Measurements from ENCODE around the gene WASHC3. TPM values are rescaled to one million over a fixed set of nuclear protein-coding genes. Genes with fewer than 3 reads are reported as not detected.

The WASHC3 gene
- total and polyA plus RNA-seq, 2 experiments from 2014 or later = 6.6 to 24.6 TPM

DNA sequence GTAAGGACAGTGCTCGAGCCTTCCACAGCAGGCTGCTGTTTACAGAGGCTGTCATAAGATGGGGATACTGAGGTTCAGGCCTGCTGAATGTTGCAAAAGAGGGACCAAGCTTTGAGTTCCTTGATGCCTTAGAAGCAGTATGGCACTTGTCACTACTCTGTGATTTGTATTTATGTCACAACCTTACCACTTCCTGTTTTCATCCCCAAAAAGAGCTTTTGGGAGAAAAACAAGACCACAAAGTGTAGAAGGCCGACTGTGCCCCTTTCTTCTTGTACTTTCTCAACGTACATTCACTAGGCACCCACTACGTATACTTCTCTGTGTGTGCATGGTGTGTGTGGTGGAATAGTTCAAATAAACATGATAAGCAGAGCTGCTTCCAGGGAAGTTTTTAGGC, 94.3 kb downstream of the WASHC3 start (continued):
- TF ChIP-seq ZNF462 (CRISPR knock-in tag; IDR thresholded peaks at IDR 0.05) = no peak
- TF ChIP-seq, protein P1, sequence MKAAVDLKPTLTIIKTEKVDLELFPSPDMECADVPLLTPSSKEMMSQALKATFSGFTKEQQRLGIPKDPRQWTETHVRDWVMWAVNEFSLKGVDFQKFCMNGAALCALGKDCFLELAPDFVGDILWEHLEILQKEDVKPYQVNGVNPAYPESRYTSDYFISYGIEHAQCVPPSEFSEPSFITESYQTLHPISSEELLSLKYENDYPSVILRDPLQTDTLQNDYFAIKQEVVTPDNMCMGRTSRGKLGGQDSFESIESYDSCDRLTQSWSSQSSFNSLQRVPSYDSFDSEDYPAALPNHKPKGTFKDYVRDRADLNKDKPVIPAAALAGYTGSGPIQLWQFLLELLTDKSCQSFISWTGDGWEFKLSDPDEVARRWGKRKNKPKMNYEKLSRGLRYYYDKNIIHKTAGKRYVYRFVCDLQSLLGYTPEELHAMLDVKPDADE (IDR thresholded peaks at IDR 0.05) = no peak

- peaks cover 2% of the 10 kb centered on the region for H3K27me3 Mint-ChIP-seq (ENCODE audit: insufficient read depth, low read depth, poor library complexity)
- ATAC-seq (no peak), DNase-seq (ENCODE audit: low spot score) (no peak)
- Histone ChIP-seq H3K4me3 (no peak overlapping the region), H3K36me3 (ENCODE audit: insufficient read depth) (no peaks in the 10 kb centered on the region), H3K27me3 (ENCODE audit: insufficient read depth) (no peaks in the 10 kb centered on the region), H3F3A (replicated peaks; ENCODE audit: low read depth) (no peaks in the 10 kb centered on the region), H2AFZ (no peak overlapping the region), H4K20me1 (replicated peaks; ENCODE audit: insufficient read depth) (no peaks in the 10 kb centered on the region), H3K79me2 (replicated peaks; ENCODE audit: insufficient read depth) (no peaks in the 10 kb centered on the region), H3K4me1 (ENCODE audit: insufficient read depth) (no peaks in the 10 kb centered on the region), H3K9me2 (ENCODE audit: insufficient read depth) (no peaks in the 10 kb centered on the region), H3K27ac (ENCODE audit: low read depth) (no peak overlapping the region), H3K4me2 (no peak overlapping the region)
- H3K27ac Mint-ChIP-seq = no peak overlapping the region
- H3K9me3 Mint-ChIP-seq = no peaks in the 10 kb centered on the region
- no peaks in the 10 kb centered on the region for H3K36me3 Mint-ChIP-seq (ENCODE audit: low read depth)
- no peak for TF ChIP-seq ZNF462 (CRISPR knock-in tag; IDR thresholded peaks at IDR 0.05)
- TF ChIP-seq, protein P1 (IDR thresholded peaks at IDR 0.05) = no peak
- H3K4me1 Mint-ChIP-seq = no peaks in the 10 kb centered on the region
- H3K4me3 Mint-ChIP-seq = no peak overlapping the region
These were observed 95.3 kb downstream of the WASHC3 start for GRCh38 chr12:101966496-101966895.
